DOHH2 (cell line): ENCODE data around the gene MVB12B.

Experiments used
- H3F3A ChIP-seq: fragments of 200-600 bp; sonication (generic), shearing (Covaris generic); 2 replicates; pipeline ENCODE4 v1.6.0; 2016; ENCODE audit warnings: antibody characterized with exemption, mild to moderate bottlenecking; ENCODE audit not compliant: control insufficient read depth, insufficient read depth
- H3K27ac ChIP-seq: fragments of 200-600 bp; sonication (generic); 2 replicates; pipeline ENCODE4 v1.5.1; 2014; ENCODE audit warnings: low read depth, mild to moderate bottlenecking, low read length, moderate library complexity
- H3K27me3 ChIP-seq: fragments of 200-600 bp; sonication (generic); 2 replicates; pipeline ENCODE4 v1.6.1; 2014; ENCODE audit warnings: mild to moderate bottlenecking, low read length, mixed read lengths; ENCODE audit not compliant: control insufficient read depth
- H3K36me3 ChIP-seq: fragments of 200-600 bp; sonication (generic); 2 replicates; pipeline ENCODE4 v1.6.1; 2014; ENCODE audit warnings: mild to moderate bottlenecking, low read length, moderate library complexity, mixed read lengths; ENCODE audit not compliant: control insufficient read depth
- H3K4me1 ChIP-seq: fragments of 200-600 bp; sonication (generic); 2 replicates; pipeline ENCODE4 v1.6.1; 2014; ENCODE audit warnings: mild to moderate bottlenecking, low read length, mixed read lengths; ENCODE audit not compliant: control insufficient read depth
- H3K4me2 ChIP-seq: fragments of 200-600 bp; sonication (generic); 2 replicates; pipeline ENCODE4 v1.6.0; 2014; ENCODE audit warnings: mild to moderate bottlenecking, low read length, moderate library complexity
- H3K4me3 ChIP-seq: fragments of 200-600 bp; sonication (generic); 2 replicates; pipeline ENCODE4 v1.5.1; 2014; ENCODE audit warnings: mild to moderate bottlenecking, low read length, mixed read lengths
- H3K79me2 ChIP-seq: fragments of 200-600 bp; sonication (generic); 2 replicates; pipeline ENCODE4 v1.6.1; 2014; ENCODE audit warnings: mild to moderate bottlenecking, low read length, mixed read lengths; ENCODE audit not compliant: control insufficient read depth
- H3K9me2 ChIP-seq: fragments of 200-600 bp; sonication (generic); replicated peaks from 2 replicates; pipeline ENCODE4 v1.6.1; 2014; ENCODE audit warnings: mild to moderate bottlenecking, low read length, mixed read lengths; ENCODE audit not compliant: control insufficient read depth
- H3K9me3 ChIP-seq: fragments of 200-600 bp; sonication (generic); 2 replicates; pipeline ENCODE4 v1.6.1; 2014; ENCODE audit warnings: antibody characterized with exemption, low read length, mixed read lengths; ENCODE audit not compliant: control insufficient read depth, insufficient read depth
- H4K20me1 ChIP-seq: fragments of 200-600 bp; sonication (generic); 2 replicates; pipeline ENCODE4 v1.6.0; 2014; ENCODE audit warnings: low read depth, mild to moderate bottlenecking, antibody characterized with exemption, low read length, moderate library complexity; ENCODE audit not compliant: control insufficient read depth, insufficient read depth
- EZH2phosphoT487 ChIP-seq: fragments of 200-600 bp; sonication (generic); IDR thresholded peaks from 2 replicates; pipeline ENCODE4 v1.6.1; 2017; ENCODE audit warnings: borderline replicate concordance, mild to moderate bottlenecking, antibody characterized with exemption, low read length, moderate library complexity, mixed read lengths
- TF ChIP-seq, protein P1 (sequence below): fragments of 200-600 bp; sonication (generic); IDR thresholded peaks from one replicate; pipeline ENCODE4 v1.5.1; 2014; ENCODE audit warnings: antibody characterized with exemption, mild to moderate bottlenecking, low read depth, low read length; ENCODE audit not compliant: poor library complexity, severe bottlenecking

Gene MVB12B

GRCh38 chr9:126347911-126348760 lies 21.5 kb downstream of the MVB12B start:
- H3F3A ChIP-seq = no peaks in the 10 kb centered on the region
- no peaks in the 10 kb centered on the region for H3K9me2 ChIP-seq
- TF ChIP-seq EZH2phosphoT487 = no peak
- TF ChIP-seq, protein P1, sequence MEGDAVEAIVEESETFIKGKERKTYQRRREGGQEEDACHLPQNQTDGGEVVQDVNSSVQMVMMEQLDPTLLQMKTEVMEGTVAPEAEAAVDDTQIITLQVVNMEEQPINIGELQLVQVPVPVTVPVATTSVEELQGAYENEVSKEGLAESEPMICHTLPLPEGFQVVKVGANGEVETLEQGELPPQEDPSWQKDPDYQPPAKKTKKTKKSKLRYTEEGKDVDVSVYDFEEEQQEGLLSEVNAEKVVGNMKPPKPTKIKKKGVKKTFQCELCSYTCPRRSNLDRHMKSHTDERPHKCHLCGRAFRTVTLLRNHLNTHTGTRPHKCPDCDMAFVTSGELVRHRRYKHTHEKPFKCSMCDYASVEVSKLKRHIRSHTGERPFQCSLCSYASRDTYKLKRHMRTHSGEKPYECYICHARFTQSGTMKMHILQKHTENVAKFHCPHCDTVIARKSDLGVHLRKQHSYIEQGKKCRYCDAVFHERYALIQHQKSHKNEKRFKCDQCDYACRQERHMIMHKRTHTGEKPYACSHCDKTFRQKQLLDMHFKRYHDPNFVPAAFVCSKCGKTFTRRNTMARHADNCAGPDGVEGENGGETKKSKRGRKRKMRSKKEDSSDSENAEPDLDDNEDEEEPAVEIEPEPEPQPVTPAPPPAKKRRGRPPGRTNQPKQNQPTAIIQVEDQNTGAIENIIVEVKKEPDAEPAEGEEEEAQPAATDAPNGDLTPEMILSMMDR = no peak
- no peaks in the 10 kb centered on the region for H4K20me1 ChIP-seq
- H3K4me2 ChIP-seq = no peak overlapping the region
- H3K79me2 ChIP-seq = no peaks in the 10 kb centered on the region
- no peaks in the 10 kb centered on the region for H3K9me3 ChIP-seq
- no peak overlapping the region for H3K4me3 ChIP-seq
- H3K27me3 ChIP-seq = peaks cover 43% of the 10 kb centered on the region
- H3K4me1 ChIP-seq = no peaks in the 10 kb centered on the region
- H3K27ac ChIP-seq = no peak overlapping the region
- H3K36me3 ChIP-seq = no peaks in the 10 kb centered on the region

DNA sequence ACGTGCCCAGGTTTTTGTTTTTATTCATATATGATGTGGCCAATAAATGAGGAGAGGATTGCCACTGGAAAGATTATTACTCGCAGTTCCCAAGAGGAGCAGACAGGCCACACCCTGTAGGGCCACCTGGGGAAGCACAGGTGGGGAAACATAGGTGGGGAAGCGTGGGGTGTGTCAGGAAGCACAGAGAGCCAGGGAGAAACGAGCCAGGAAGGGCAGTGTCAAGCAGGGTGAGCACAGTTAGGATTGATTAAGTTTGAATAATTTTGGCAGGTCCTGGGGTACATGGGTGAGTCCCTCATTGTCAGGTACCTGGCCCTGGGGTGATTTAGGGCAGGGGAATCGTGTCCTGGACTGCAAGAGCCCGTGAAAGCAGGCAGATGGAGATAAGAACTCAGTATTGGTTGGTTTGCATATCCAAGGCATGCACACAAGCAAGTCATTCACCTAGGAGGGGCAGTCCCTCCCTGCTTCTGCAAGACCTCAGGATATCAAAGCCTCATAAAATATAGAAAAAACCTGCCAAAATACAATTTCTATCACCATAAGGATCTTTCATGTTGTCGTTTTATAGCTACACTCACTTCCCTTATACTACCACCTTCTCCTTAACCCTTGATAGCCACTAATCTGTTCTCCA lies 22.4 kb downstream of the MVB12B start:
- H3K79me2 ChIP-seq = no peaks in the 10 kb centered on the region
- H3K4me2 ChIP-seq = no peak overlapping the region
- TF ChIP-seq, protein P1 = no peak
- no peak for TF ChIP-seq EZH2phosphoT487

DNA sequence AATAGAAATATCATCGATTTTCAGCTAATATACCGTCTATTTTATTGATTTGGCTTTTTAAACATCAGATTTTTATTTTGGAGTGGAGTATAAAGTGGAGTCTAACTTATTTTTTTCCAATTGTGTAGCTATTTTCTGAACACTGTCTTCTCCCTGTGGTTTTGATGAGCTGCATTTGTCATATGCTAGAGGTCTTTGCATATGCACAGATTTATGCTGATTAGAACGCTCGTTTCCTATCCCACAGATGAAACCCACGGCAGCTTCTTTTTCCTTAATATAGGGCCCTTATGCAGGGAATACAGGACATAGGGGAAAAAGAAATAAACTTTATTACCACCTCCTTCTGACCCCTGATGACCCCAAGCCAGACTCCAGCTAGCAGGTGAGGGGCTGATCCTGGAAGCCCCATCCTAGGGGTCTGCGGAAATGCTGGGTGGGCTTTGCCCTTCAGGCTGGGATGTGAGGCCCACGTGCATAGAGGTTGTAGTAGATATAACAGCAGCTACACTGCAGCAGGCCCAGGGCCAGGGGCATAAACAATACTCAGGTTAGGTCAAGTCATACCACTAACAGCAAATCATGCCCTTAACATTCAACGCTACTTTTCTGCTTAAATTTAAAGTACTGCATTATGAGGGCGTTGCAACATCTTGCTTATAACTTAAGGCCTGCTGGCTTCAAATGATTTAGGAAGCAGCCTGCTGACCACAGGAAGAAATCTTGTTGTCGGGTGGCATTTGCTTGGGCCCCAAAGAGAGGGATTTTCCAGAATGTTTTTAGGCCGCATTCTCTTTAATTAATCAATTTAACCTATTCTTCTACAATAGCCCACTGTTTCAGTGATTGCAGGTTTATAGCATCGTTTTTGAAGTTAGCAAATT lies 28.5 kb downstream of the MVB12B start:
- TF ChIP-seq EZH2phosphoT487 = no peak
- TF ChIP-seq, protein P1 = no peak
- peaks cover 25% of the 10 kb centered on the region for H3K27me3 ChIP-seq
- H3K36me3 ChIP-seq = no peaks in the 10 kb centered on the region
- H3K79me2 ChIP-seq = no peaks in the 10 kb centered on the region
- H3K9me2 ChIP-seq = no peaks in the 10 kb centered on the region
- no peaks in the 10 kb centered on the region; the same call in 1 of the 2 replicates for H3K9me3 ChIP-seq
- H3F3A ChIP-seq = no peaks in the 10 kb centered on the region
- H4K20me1 ChIP-seq = no peaks in the 10 kb centered on the region
- no peak overlapping the region for H3K4me2 ChIP-seq
- H3K27ac ChIP-seq = no peak overlapping the region
- no peak overlapping the region for H3K4me3 ChIP-seq
- H3K4me1 ChIP-seq = no peaks in the 10 kb centered on the region

More for the DNA sequence above, 22.4 kb downstream of the MVB12B start:
- H3K9me2 ChIP-seq = no peaks in the 10 kb centered on the region
- no peaks in the 10 kb centered on the region for H3F3A ChIP-seq
- H4K20me1 ChIP-seq = no peaks in the 10 kb centered on the region
- no peaks in the 10 kb centered on the region for H3K9me3 ChIP-seq
- H3K36me3 ChIP-seq = no peaks in the 10 kb centered on the region
- H3K4me3 ChIP-seq = no peak overlapping the region
- no peak overlapping the region for H3K27ac ChIP-seq
- no peaks in the 10 kb centered on the region for H3K4me1 ChIP-seq
- H3K27me3 ChIP-seq = peaks cover 51% of the 10 kb centered on the region
